Activated CD8-positive, alpha-beta memory T cell treated with anti-CD3 and anti-CD28 coated beads for 48 hours (primary cell): ENCODE data around the gene FRK.
"Not testable (repeated sequence)": the region's sequence is repeated elsewhere in the genome, so short reads cannot be mapped to it uniquely, and the experiment has no call there.

ENCODE experiments used
- DNase-seq, 3 experiments: peaks; one replicate each; pipeline ENCODE4 v3.0.0-alpha.2; 2020; ENCODE audit warnings: low read depth in 2 of 3, low spot score in 2 of 3

FRK gene

DNA sequence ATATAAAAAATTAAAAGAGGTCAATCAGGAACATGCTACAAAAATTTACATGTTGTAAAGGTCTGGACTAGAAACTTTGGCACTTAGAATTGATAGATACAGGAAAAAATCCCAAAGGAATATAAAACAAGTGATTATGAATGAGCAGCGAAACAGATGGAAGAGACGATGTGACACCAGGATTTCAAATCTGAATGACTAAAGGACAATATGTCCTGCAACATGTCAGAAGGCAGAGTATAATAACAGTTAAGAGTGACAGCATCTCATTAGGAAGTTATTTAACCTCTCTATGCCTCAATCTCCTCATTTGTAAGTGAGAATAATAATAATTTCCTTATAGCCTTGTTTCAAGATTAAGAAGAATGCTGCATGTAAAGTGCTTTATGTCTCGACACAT, 50.3 kb downstream of the FRK start:
- no peak for DNase-seq

DNA sequence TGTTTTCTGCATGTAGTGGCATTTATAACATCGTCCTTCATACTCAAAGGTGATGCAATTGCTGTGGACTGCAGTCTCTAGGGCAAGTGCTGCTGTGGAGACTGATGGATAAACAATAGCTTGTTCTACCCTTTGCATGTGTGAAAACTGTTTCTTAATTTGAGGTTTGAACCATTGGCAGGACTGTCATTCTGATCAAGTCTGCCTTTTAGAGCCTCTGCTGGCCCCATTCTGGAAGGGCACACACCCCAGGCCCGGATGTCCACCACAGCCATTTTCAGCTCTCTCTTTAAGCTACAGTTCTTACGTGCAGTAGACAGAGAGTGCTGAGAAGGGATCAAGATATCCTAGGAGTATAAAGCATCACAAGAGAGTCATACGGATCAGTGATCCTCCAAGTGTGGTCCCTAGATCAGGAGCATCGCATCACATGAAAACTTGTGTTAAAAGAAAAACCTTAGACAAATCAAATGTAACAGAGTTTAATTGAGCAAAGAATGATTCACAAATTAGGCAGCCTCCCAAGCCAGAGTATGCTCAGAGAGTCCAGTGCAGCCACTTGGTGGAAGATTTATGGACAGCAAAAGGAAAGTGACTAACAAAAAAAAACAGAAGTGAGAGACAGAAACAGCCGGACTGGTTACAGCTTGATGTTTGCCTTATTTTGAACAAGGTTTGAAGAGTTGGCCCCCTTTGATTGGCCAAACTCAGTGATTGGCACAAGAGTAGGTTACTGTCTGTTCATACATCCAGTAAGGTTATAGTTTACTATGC, 52.0 kb downstream of the FRK start:
- no peak for DNase-seq

DNA sequence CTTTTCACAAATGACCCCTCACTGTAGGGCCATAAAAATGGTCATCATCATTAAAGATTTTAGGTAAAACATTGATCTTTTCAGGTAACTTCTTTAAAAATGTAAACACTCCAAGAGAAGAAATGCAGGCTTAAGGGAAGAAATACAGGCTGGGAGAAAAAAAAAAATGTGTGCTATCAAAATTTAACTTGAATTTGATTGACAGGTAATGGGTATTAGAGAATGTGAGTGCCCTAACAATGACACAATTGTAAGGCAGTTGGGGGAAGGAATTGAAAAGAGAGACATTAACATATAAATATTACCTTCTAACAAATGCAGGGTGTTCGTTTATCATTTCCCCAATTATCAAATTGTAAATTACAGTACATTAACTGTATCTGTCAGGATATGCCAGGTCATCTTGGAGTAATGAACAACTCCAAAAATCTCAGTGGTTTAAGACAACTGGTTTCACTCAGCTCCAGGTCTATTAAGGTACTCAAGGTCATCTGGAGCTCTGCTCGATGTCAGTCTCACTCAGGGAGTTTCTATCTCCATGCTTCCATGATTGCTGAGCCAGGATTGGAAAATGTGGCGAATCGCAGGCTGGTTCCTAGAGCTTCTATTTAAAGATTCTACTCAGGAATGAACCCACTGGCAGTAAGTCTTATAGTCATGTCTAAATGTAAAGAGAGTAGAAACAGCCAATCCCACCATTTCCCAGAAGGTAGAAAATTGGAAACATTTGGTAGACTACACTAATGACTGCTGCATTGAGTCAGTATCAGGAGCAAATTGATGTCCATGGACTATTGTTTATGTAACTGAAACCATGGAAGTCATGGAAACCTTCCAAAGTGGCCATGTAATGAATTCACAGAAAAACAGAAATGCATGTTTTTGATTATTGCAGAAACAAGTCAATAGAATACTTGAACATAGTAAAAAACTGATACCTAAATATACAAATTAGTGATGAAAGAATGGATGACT, 55.6 kb downstream of the FRK start:
- DNase-seq: no peak

DNA sequence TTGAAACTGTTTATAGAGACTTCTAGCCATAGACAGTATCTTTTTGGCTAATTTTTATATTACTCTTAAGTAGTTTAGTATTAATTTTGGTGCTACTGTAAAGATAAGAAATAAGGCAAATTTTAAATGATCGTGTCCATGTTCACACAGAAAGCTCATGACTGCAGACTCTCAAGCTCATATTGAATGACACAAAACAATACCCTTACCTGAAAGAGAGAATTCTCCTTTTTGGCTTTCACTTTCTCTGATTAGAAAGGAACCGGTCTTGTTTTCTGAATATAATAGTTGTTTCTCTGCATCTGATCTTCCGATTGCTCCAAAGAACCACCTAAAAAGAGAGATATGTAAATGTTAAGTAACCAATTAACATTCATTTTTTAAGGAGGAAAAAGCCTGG, 57.0 kb downstream of the FRK start:
- no peak for DNase-seq

DNA sequence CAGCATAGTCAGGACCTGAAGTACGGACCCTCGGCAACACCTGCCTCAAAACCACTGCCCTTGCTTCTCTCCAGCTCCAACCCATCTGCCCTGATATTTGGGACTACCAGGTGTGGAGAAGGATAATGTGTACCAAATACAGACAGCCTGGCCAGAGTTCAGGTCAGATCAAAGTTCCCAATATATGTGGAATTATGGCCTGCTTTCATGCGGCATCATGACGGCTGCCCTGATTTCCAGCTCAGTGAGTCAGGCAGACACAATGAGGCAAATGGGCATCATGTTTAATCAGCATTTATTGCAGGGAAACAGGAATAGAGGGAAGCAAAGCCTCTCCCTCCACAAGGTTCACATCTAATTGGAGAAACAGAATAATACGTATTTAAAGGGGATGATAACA, 57.9 kb downstream of the FRK start:
- DNase-seq: no peak

DNA sequence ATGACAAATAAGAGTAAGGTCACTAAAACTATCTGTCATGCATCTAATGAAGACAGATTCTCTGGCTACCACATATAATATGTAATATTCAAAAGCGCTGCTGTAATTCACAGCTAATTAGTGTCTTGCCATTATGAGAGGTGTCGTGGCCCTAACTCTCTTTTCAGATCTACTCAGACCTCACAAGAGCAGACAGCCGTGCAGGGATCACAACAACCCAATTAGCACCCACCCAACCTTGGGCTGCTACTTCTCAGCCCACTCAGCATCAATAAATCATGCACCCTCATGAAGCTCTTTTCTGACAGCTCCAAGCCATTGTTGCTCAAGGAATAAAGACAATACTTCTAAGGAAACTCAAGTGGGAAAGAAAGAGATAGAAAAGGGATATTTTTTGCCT, 61.5 kb downstream of the FRK start:
- DNase-seq: no peak

DNA sequence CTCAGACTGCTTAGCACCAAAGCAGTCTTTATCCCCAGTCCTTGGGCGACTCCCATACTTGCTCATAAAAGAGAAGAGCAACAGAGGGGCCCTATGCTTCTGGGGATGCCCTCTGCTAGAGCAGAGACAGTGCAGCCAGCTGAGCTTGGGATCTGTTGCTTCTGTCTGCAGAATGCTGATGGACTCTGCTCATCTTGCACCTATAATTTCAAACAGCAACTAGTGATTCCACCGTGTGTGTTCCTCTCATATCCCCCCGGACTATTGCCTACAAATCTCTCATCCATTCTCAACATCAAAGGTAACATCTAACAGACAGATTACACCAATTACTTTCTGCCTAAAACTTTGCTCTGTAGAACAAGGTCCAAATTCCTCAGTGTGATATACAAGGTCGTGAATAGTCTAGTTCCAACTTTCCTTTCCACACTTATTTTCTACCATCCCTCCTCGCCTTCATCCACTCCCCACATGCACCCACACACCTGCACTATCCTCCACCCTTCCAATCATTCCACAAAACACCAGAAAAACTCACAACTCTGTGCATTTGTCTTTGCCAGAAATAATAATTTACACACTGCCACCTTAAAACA, 62.6 kb downstream of the FRK start:
- DNase-seq: no peak

DNA sequence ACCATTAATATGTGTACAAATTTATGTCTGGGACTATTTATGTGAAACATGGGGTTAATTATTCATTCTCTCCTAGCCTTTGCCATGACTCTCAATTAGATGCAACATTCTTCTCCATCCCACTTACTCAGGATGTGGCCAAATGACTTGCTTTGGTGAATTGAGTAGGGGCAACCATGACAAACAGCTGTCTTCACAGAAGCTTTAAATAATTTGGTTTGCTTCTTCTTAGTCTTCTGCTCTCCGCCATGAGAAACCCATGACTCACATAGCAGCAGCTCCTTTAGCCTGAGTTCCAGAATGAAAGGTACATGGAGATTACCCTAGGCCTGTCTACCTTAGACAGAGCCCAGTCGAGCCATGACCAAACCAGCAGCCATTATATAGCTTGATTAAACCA, 74.7 kb downstream of the FRK start:
- no peak for DNase-seq

DNA sequence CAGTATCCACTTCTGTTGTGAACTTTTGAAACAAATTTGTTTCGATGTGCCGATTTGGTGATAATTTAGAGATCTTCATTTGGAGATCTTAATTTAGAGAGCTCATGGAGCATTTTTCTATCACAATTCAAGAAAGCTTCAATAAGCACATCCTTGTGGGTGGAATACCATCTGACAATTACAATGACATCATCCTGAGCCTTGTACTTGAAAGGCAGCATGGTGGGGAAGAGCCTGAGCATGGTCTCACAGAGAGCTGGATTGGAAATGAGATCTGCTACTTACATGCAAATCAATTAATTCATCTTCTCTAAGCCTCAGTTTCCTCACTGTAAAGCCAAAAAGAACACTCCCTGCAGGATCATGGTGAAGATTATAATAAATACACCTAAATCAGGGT, 75.9 kb downstream of the FRK start:
- no peak for DNase-seq

DNA sequence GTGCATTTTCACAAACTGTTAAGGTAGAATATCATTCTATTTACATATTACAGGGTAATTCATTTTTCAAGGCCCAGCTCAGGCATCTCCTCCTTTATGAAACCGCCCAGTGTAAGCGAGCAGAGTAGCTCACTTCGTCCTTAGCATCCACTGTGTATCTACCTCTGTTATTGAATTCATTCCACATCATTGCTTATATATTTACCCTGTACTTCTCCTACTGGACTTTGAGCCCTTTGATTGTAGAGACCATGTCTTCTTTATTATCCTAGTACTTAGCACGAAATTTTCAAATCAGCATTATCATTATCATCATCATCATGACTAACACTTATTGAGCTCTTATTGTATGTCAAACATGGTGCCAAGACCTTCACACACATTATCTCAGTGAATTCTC, 76.7 kb downstream of the FRK start:
- no peak for DNase-seq

DNA sequence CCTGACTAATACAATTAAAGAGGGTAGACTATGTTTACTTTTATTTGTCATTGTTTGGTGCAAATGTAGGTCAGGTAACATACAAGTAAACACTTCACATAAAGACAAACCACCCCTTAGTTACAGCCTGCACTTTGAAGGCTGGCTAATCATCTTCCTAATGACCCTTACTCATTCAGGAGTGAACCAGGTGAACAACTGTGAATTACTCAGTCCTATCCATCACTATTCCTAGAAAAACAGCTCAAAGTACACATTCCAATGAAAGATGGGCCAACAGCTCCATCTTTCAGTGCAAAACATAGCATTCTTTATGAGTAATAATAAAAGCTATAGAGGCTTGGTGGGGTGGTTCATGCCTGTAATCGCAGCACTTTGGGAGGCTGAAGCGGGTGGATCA, 78.2 kb downstream of the FRK start:
- DNase-seq: no peak

DNA sequence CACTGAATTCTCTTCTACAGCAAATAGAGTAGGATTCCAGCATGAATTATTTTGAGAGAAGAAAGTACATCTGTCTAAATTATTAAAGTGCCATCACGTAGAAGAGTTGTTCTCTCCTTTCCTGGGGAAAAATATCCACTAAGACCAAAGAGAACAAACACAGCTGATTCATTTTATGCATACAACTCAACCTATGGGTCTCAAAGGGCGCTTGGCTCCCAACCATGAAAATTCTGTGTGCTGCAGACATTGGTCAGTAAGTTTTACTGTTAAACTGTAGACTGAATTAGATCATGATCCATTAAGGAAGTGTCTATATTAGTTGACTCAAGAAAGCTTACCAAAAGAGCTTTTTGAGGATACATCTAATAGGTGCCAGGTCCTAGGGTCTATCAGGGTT, 83.5 kb downstream of the FRK start:
- DNase-seq: no peak

DNA sequence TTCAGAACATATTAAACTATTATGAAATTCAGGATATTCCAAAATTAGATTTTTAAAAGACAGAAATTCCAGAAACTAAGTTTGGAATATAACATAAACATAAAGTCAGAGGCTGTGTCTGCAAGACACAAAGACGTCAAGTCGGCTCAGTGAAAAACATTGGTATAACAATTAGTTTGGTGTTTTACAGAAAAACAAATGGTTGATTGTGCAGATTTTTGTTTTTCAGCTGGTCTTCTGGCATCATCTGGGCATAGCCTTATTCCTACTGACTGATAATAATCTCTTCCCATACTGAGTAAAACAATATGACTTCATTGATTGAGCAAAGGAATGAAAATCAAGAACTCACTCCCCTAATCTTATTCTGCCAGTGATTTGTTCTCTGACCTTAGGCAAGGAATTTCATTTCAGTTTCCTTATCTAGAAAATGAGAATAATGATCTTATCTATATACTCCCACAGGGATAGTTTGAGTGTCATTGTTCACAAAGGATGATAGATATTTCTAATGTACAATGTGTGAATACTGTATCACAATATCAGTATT, 84.3 kb downstream of the FRK start:
- DNase-seq: no peak

DNA sequence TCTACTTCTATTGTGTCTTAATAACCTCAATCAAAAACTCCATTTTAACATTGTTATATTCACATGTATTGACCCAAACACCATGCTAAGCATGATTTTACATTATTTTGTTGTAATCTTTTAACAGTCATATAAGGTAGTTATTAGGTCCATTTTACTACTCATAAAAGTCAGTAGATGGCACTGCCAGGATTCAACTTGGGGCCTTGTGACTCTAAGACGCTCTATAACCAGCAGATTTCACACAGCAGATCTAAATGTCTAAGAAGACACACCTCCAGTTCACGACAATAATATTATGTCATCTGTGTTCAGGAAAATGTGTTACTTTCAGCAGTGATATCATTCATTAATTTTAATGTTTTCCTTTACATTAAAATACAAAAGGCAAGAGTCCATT, 88.0 kb downstream of the FRK start:
- DNase-seq: no peak

DNA sequence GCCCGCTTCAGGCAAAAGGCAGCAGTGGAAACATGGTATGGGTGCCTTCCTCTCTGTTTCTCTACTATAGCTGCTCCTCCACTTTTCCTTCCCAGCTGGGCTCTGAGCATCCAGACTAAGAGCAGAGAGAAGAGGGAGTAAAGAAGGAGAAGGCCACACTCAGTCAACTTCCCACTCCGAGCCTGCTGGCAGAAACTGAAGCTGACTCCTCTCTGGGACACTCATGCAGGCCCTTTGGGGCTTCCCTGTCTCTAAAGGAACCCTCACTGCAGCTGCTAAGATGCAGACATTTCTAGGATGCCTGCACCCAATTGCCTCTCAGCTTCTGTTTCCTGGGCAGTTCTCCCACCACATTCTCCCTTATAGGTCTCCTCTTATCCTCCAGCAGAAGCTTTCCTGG, 88.9 kb downstream of the FRK start:
- no peak for DNase-seq

DNA sequence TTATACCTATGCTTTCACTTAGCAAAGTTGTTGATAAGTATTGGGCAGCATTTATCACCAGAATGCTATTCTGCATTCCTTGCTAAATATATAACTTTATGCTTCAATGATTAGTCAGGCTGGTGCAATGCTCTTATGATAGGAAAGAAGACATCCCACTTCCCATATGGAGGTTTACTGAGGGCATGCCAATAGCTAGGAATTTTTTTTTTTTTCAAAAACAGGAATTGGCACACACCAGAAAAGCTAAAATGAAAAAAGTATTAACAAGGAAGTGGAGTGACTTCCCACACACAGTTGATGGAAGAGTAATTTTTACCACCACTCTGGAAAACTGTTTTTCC, 90.8 kb downstream of the FRK start:
- no peak for DNase-seq

DNA sequence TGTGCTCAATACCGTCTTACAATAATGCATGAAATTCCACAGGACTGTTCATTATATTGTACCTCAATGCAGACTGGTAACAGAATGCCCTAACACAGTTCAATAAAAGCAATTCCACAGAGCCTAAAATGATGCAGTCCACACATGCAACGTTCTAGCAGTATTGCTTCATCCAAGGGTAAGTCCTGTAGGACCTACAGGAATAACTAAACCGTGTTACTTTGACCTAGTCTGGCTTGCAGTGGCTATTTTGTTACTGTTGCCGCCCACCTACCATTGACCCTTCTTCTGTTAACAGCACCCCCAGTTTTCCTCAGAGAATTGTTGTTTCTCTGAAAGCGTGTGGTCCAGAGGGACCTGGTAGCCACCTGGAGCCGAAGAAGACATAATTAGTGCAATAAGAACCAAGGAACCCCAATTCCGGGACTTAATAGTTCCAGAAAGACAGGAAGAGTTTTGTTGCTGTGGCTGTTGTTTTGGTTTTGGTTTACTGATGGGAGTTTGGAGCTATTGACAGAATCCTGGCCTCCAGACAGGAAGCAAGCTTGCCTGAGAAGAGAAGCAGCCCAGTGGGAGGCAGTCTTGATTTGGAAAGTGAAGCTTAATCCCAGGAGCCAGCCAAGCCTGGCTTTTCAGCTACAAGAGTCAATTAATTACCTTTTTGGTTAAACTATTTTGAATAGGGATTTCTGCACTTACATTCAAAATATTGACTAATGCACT, 91.3 kb downstream of the FRK start:
- DNase-seq: no peak

DNA sequence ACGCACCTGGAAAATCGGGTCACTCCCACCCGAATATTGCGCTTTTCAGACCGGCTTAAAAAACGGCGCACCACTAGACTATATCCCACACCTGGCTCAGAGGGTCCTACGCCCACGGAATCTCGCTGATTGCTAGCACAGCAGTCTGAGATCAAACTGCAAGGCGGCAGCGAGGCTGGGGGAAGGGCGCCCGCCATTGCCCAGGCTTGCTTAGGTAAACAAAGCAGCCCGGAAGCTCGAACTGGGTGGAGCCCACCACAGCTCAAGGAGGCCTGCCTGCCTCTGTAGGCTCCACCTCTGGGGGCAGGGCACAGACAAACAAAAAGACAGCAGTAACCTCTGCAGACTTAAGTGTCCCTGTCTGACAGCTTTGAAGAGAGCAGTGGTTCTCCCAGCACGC, 100.4 kb downstream of the FRK start:
- not testable (repeated sequence) for DNase-seq

DNA sequence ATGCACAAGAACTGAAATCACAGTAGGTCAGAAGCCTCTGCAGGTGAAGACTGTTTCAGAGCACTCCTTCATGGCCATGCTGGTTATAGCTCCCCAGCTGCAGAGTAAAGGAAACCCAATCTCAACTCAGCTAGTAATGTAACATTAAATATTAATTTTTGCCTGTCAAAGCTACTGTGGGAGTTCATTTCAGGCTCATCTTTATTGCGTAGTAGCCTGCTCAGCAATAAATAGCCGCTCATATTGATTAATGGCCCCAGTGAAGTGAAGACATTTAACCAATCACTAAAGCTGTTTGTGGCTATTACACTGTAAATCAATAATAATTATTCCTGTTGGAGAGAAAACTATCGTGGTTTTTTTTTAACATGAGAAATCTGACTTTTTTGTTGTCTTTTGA, 101.7 kb downstream of the FRK start:
- DNase-seq: no peak

DNA sequence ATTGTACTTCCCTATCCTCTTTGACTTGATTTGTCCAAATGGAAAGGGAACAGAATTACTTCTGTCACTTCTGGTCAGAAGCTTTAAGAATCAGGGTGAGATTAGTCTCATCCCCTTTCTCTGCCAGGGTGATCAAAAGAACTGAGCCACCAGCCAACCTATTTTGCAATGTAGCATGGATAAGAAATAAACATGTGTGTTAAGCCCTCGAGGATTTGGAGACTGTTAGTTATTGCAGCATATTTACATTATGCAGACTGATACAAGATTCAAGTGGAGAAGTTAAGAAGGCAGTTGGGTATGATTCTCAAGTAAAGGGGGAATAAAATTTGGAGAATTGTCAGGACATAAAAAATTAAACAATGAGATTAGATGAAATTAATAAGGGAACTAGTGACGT, 106.0 kb downstream of the FRK start:
- DNase-seq: no peak

DNA sequence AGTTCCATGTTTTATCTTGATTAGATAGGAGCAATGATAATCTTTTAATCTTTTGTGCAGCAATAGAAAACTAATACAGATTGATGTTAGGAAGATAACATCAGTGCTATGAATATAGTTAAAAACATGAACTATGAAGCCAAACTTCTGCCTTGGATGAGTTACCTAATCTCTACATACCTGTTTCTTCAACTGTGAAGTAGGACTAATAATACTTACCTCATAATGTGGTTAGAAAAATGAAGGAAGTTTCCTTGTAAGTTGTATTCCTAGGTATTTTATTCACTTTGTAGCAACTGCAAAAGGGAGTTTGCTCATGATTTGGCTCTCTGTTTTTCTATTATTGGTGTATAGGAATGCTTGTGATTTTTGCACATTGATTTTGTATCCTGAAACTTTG, 111.9 kb downstream of the FRK start:
- no peak for DNase-seq
